ENCODE results near the gene WIPI1.
"Not testable (repeated sequence)": the region's sequence is repeated elsewhere in the genome, so short reads cannot be mapped to it uniquely, and the experiment has no call there.

Gene WIPI1

GRCh38 chr17:68437979-68438822 is 19.1 kb downstream of the WIPI1 start:
- DNase-seq: no peak

GRCh38 chr17:68435876-68436842 is 21.1 kb downstream of the WIPI1 start:
- peak; percentile 74 for DNase-seq

- DNase-seq: no peak
Observed at GRCh38 chr17:68435361-68435760, 21.9 kb downstream of the WIPI1 start.

- DNase-seq: no peak
Observed at GRCh38 chr17:68433911-68434508, 23.3 kb downstream of the WIPI1 start.

GRCh38 chr17:68433211-68433610 is 24.1 kb downstream of the WIPI1 start:
- no peak for DNase-seq

- no peak for DNase-seq
Observed at GRCh38 chr17:68432086-68432864, 25.0 kb downstream of the WIPI1 start.

- no peak for DNase-seq
Observed at GRCh38 chr17:68431661-68432071, 25.6 kb downstream of the WIPI1 start.

GRCh38 chr17:68431045-68431608 is 26.2 kb downstream of the WIPI1 start:
- no peak for DNase-seq

- no peak for DNase-seq
Observed at GRCh38 chr17:68429881-68430280, 27.4 kb downstream of the WIPI1 start.

- no peak for DNase-seq
Observed at GRCh38 chr17:68428498-68429172, 28.7 kb downstream of the WIPI1 start.

GRCh38 chr17:68427575-68427974 is 29.7 kb downstream of the WIPI1 start:
- no peak for DNase-seq

GRCh38 chr17:68425979-68426378 is 31.3 kb downstream of the WIPI1 start:
- DNase-seq: no peak

GRCh38 chr17:68424861-68425260 is 32.4 kb downstream of the WIPI1 start:
- no peak for DNase-seq

- no peak for DNase-seq
Observed at GRCh38 chr17:68424203-68424602, 33.1 kb downstream of the WIPI1 start.

GRCh38 chr17:68423251-68423650 is 34.0 kb downstream of the WIPI1 start:
- no peak for DNase-seq

- no peak for DNase-seq
Observed at GRCh38 chr17:68422821-68423220, 34.5 kb downstream of the WIPI1 start.

GRCh38 chr17:68421486-68421885 is 35.8 kb downstream of the WIPI1 start:
- no peak for DNase-seq

GRCh38 chr17:68420065-68420464 is 37.2 kb downstream of the WIPI1 start:
- no peak for DNase-seq

- DNase-seq: no peak
Observed at GRCh38 chr17:68418876-68419275, 38.4 kb downstream of the WIPI1 start.

- no peak for DNase-seq
Observed at GRCh38 chr17:68417317-68417716, 40.0 kb downstream of the WIPI1 start.

GRCh38 chr17:68414901-68415300 is 42.4 kb downstream of the WIPI1 start:
- DNase-seq: not testable (repeated sequence)
